DND-41 (cell line): ENCODE data around the gene PLPP3.

Source experiments
- EZH2 ChIP-seq: IDR thresholded peaks from 3 replicates; pipeline ENCODE4 v1.6.1; 2012; ENCODE audit warnings: borderline replicate concordance, low read depth, mild to moderate bottlenecking, moderate library complexity, low read length, inconsistent platforms; ENCODE audit not compliant: severe bottlenecking
- TF ChIP-seq, protein P1 (sequence below): IDR thresholded peaks from 2 replicates; pipeline ENCODE4 v1.5.1; 2012; ENCODE audit warnings: borderline replicate concordance, low read length, moderate library complexity, mild to moderate bottlenecking; ENCODE audit not compliant: poor library complexity, severe bottlenecking; ENCODE audit errors: extremely low read depth

DNA sequence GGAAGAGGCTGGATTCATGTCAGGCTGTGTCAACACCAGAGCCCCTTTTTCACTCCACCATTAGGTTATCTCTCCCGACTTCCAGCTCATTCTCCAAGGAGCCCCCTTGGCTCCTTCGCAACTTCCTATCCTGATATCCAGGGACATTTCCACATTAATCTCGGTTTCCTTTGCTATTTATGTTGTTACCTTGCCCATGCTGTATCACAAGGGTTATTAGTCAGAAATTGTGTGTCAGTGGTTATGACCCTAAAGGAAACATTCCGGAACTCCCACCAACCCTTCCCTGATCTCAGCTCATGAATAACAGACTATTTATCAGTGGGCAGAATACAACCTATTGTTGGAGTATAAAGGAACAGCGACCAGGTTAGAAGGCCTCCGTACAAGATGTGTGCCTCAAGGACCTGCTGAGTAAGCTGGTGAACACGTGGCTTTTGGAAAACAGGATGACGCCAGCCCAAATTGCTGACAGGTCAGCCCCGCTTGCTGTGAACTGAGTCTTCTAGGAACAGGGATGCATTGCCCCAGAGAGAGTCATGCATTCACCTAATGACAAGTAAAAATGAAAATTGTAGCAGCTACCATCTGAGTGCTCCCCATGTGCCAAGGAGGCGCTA, 121.5 kb downstream of the PLPP3 start:
- no peak for TF ChIP-seq EZH2
- TF ChIP-seq, protein P1, sequence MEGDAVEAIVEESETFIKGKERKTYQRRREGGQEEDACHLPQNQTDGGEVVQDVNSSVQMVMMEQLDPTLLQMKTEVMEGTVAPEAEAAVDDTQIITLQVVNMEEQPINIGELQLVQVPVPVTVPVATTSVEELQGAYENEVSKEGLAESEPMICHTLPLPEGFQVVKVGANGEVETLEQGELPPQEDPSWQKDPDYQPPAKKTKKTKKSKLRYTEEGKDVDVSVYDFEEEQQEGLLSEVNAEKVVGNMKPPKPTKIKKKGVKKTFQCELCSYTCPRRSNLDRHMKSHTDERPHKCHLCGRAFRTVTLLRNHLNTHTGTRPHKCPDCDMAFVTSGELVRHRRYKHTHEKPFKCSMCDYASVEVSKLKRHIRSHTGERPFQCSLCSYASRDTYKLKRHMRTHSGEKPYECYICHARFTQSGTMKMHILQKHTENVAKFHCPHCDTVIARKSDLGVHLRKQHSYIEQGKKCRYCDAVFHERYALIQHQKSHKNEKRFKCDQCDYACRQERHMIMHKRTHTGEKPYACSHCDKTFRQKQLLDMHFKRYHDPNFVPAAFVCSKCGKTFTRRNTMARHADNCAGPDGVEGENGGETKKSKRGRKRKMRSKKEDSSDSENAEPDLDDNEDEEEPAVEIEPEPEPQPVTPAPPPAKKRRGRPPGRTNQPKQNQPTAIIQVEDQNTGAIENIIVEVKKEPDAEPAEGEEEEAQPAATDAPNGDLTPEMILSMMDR, result no peak
